Muscle layer of duodenum (tissue), 2 donors: ENCODE measurements around the gene ATF7.
"Not testable (repeated sequence)": the region's sequence is repeated elsewhere in the genome, so short reads cannot be mapped to it uniquely, and the experiment has no call there.

Experiments used
- H3K27ac ChIP-seq: one replicate; pipeline ENCODE4 v1.7.0; 2013; ENCODE audit warnings: mild to moderate bottlenecking, low read length
- H3K27me3 ChIP-seq: one replicate; pipeline ENCODE4 v1.7.0; 2013; ENCODE audit warnings: low read depth, mild to moderate bottlenecking, control low read depth, low read length
- H3K36me3 ChIP-seq, 2 donors: one replicate each; pipeline ENCODE4 v1.7.0; 2013; ENCODE audit warnings: low read length in 2 of 2, control low read depth in 1 of 2, mild to moderate bottlenecking in 1 of 2; ENCODE audit not compliant: insufficient read depth in 2 of 2, control insufficient read depth in 1 of 2
- H3K4me1 ChIP-seq, 2 donors: one replicate each; pipeline ENCODE4 v1.7.0; 2013; ENCODE audit warnings: low read length in 2 of 2, mild to moderate bottlenecking in 2 of 2, control low read depth in 1 of 2, moderate library complexity in 1 of 2; ENCODE audit not compliant: insufficient read depth in 2 of 2, control insufficient read depth in 1 of 2
- H3K4me3 ChIP-seq, 2 donors: one replicate each; pipeline ENCODE4 v1.7.0; 2013; ENCODE audit warnings: low read length in 2 of 2, low read depth in 1 of 2, mild to moderate bottlenecking in 1 of 2
- H3K9me3 ChIP-seq, 2 donors: one replicate each; pipeline ENCODE4 v1.7.0; 2013; ENCODE audit warnings: low read length in 2 of 2, control low read depth in 1 of 2, mild to moderate bottlenecking in 1 of 2; ENCODE audit not compliant: control insufficient read depth in 1 of 2
- donor health status: healthy.

The ATF7 gene

DNA sequence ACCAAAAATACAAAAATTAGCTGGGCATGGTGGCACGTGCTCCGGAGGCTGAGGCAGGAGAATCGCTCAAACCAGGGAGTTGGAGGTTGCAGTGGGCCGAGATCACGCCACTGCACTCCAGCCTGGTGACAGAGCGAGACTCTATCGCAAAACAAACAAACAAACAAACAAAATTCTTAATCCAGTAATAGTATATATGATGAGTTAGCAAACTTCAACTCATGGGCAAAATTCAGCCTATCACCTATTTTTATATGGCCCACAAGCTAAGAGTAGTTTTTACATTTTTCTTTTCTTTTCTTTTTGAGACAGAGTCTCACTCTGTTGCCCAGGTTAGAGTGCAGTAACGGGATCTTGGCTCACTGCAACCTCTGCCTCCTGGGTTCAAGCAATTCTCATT is 14.9 kb downstream of the ATF7 start:
- H3K27me3 ChIP-seq: no peaks in the 10 kb centered on the region
- peaks cover 0 to 15% of the 10 kb centered on the region in 2 donors for H3K4me1 ChIP-seq
- H3K27ac ChIP-seq: no peak overlapping the region
- no peaks in the 10 kb centered on the region for H3K9me3 ChIP-seq
- H3K36me3 ChIP-seq: peaks cover 5 to 6% of the 10 kb centered on the region in 2 donors
- no peak overlapping the region for H3K4me3 ChIP-seq

DNA sequence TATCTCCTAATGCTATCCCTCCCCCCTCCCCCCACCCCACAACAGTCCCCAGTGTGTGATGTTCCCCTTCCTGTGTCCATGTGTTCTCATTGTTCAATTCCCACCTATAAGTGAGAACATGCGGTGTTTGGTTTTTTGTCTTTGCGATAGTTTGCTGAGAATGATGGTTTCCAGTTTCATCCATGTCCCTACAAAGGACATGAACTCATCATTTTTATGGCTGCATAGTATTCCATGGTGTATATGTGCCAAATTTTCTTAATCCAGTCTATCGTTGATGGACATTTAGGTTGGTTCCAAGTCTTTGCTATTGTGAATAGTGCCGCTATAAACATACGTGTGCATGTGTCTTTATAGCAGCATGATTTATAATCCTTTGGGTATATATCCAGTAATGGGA is 19.5 kb downstream of the ATF7 start:
- H3K27ac ChIP-seq, H3K4me3 ChIP-seq, H3K27me3 ChIP-seq, H3K36me3 ChIP-seq, H3K9me3 ChIP-seq: not testable (repeated sequence)
- peaks cover 0 to 22% of the 10 kb centered on the region in 2 donors for H3K4me1 ChIP-seq

DNA sequence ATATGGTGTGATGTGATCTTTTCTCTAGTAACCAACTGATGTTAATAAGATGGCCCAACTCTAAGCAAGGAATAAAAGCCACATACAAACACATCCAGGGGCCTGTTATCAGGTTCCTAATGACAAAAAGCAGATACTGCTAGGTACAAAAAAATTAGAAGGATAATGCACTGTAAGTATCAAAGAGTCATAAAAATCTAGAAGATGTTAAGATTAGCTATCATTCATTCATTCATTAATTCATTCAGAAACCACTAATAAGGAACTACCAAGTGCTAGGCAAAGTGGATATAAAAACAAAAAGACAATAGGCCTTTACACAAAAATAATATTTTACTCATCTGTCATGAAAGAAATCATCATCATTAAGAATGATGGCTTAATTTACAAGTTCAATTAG is 21.6 kb downstream of the ATF7 start:
- no peaks in the 10 kb centered on the region for H3K27me3 ChIP-seq
- no peaks in the 10 kb centered on the region for H3K36me3 ChIP-seq
- no peaks in the 10 kb centered on the region for H3K9me3 ChIP-seq
- H3K4me1 ChIP-seq: peaks cover 0 to 33% of the 10 kb centered on the region in 2 donors
- no peak overlapping the region for H3K4me3 ChIP-seq
- H3K27ac ChIP-seq: no peak overlapping the region

DNA sequence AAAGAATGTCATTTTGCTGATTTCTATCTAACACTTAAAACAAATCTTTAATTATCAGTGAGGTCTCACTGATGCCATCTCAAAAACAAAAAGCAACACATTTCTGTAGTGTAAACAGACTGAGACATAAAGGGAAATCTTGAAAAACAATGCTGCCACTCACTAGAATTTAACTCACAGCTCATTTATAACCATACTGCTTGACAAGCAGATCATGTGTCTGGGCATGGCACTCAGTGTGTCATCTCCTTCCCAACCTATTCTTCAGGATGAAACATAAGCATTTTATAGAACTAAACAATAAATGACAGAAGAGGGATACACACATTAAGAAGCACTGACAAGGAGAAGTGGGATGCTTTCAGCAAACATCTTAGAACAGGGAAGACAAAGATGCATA is 22.4 kb downstream of the ATF7 start:
- Histone ChIP-seq H3K27ac (no peak overlapping the region), H3K9me3 (no peaks in the 10 kb centered on the region), H3K27me3 (no peaks in the 10 kb centered on the region), H3K4me3 (no peak overlapping the region), H3K4me1 (peaks cover 0 to 33% of the 10 kb centered on the region in 2 donors), H3K36me3 (no peaks in the 10 kb centered on the region)

DNA sequence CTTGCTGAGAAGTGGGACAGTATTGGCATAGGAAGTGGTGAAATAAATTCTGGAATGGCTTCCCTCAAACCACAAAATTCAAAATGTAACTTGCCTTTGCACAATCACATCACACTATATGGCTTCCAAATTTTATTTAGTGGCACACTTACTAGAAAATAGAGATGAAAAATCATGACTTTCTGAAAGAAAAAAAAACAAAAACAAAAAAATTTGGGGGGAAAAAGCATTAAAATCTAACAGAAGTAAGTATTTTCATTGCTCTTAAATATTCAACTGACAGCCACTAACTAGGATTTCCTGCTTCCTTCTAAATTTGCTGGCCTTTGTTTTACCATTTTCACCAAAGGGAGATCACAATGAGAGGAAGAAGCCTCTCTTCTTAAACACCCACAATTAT is 23.0 kb downstream of the ATF7 start:
- Histone ChIP-seq H3K36me3 (peaks cover 0 to 2% of the 10 kb centered on the region in 2 donors), H3K27ac (no peak overlapping the region), H3K27me3 (no peaks in the 10 kb centered on the region), H3K4me1 (peaks cover 3 to 33% of the 10 kb centered on the region in 2 donors), H3K4me3 (no peak overlapping the region), H3K9me3 (no peaks in the 10 kb centered on the region)

DNA sequence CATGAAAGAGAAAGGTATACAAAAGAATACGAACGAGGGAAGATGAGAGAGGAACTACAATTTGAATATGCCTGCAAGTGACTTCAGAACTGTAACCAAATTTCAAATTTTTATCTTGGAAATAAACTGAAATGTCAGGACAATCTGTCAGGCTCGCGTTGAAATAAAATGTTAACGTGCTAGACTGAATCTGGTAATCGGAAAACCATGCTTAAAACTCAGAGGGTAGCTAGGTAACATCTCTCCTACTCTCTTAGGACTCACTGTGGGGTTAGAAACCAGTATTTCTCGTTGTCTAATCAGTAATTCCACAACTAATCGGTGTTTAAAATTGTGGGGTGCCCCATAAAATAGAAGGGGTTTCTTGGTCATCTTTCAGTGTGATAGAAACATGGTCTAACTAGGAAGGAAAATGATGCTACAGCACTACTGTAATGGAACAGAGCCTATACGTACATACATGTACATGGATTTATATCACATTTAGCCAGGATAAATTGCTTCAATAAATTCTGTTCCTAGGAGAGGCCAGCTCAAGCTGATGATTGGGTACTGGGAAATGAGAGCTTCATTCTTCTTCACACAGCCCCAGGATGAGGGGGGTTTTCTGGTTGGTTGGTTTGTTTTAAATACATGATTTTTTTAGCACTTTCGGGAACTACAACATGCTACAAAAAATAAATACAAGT is 23.9 kb downstream of the ATF7 start:
- Histone ChIP-seq H3K4me1 (peaks cover 6 to 40% of the 10 kb centered on the region in 2 donors), H3K9me3 (no peaks in the 10 kb centered on the region), H3K27me3 (no peaks in the 10 kb centered on the region), H3K4me3 (peak overlapping the region in 1 of 2 donors; percentile 4), H3K27ac (no peak overlapping the region), H3K36me3 (peaks cover 0 to 5% of the 10 kb centered on the region in 2 donors)

DNA sequence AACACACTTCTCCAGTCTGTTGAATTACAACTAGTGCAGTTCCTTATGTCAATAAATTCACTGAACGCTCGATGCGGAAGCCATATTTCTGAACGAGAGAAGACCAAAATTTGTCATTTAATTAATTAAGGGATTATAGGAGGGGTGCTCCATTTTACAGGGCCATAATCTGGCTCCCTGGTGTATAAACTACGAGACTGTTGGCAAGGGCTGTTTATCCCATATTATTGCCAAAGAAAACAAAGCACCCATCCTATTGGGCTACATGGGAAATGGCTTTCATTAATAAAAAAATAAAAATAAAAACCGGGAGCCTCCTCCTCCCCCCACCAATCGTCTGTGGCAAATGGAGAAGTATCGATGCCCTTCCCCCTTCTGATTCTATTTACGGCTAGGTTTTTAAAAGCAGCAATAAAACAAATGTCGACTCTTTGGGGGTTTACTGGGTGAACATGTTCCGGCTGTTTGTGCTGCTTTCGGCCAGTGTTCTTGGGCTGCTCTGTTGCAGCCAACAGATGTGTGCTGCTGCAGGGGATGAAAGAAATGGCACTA is 24.8 kb downstream of the ATF7 start:
- Histone ChIP-seq H3K36me3 (peaks cover 0 to 5% of the 10 kb centered on the region in 2 donors), H3K4me1 (peaks cover 12 to 49% of the 10 kb centered on the region in 2 donors), H3K27ac (no peak overlapping the region), H3K4me3 (peak overlapping the region; percentile 4 to 32), H3K9me3 (no peaks in the 10 kb centered on the region), H3K27me3 (no peaks in the 10 kb centered on the region)

DNA sequence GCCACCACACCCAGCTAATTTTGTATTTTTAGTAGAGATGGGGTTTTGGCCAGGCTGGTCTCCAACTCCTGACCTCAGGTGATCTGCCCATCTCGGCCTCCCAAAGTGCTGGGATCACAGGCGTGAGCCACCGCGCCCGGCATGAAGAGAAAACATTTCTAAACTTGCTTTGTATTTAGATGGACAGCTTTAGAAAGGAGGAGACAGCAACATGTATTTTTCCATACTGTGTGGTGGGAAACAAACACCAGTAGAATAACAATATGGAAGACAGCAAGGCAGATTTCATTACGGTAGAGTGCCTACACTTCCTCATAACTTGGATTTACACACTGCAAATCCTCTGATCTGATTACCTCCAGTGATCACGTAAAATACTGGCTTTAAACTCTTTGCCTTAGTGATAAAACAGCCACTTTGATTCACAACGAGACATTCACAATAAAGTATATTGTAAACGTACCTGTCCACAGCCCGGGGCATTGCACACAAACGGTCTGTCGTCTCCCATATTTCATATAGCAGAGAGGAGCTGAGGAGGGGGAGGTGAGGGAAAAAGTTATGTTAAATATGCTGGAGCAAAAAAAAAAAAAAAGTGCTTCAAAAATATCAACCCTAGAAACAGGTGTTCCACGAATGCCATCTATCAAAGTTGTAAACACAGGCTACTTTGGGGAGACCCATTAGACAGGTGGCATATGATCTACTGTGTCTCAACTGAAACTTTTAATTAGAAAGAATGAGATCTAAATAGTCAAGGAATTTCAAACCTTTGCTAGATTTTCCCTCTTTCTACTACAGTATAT is 25.5 kb downstream of the ATF7 start:
- Histone ChIP-seq H3K4me3 (peak overlapping the region in 1 of 2 donors; percentile 32), H3K27me3 (no peaks in the 10 kb centered on the region), H3K9me3 (no peaks in the 10 kb centered on the region), H3K36me3 (peaks cover 0 to 5% of the 10 kb centered on the region in 2 donors), H3K4me1 (peaks cover 15 to 51% of the 10 kb centered on the region in 2 donors), H3K27ac (no peak overlapping the region)

DNA sequence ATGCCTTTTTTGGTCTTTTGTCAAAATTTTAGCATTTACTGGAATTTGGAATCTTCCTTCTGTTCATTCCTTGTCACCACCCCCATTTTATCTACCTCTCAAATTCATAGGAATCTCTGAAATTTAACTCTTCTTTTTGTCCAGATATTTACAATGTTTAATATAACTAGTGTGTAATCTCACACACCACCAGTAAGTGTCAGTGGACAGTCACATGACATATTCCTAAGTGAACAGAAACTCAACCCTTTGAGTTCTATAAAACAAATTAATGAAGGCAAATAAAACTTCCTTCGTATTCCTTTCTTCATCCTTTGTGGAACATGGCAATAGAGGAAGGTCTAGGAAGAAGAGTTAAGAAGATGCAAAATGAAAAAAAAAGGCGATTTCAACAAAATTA is 26.6 kb downstream of the ATF7 start:
- peaks cover 19 to 60% of the 10 kb centered on the region in 2 donors for H3K4me1 ChIP-seq
- H3K4me3 ChIP-seq: no peak overlapping the region
- no peaks in the 10 kb centered on the region for H3K9me3 ChIP-seq
- peaks cover 0 to 5% of the 10 kb centered on the region in 2 donors for H3K36me3 ChIP-seq
- H3K27me3 ChIP-seq: no peaks in the 10 kb centered on the region
- H3K27ac ChIP-seq: no peak overlapping the region

DNA sequence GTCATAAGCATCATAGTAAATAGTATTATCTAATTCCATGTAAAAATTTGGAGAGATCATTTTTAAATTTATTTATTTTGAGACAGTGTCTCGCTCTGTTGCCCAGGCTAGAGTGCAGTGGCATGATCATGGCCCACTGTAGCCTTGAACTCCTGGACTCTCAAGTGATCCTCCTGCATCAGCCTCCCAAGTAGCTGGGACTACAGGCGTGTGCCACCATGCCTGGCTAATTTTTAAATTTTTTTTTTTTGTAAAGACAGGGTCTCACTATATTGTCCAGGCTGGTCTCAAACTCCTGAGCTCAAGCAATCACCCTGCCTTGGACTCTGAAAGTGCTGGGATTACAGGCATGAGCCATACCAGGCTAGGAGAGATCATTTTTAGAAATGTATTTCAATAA is 27.2 kb downstream of the ATF7 start:
- H3K4me3 ChIP-seq, H3K27me3 ChIP-seq, H3K36me3 ChIP-seq, H3K9me3 ChIP-seq, H3K27ac ChIP-seq: not testable (repeated sequence)
- H3K4me1 ChIP-seq: peaks cover 19 to 64% of the 10 kb centered on the region in 2 donors

DNA sequence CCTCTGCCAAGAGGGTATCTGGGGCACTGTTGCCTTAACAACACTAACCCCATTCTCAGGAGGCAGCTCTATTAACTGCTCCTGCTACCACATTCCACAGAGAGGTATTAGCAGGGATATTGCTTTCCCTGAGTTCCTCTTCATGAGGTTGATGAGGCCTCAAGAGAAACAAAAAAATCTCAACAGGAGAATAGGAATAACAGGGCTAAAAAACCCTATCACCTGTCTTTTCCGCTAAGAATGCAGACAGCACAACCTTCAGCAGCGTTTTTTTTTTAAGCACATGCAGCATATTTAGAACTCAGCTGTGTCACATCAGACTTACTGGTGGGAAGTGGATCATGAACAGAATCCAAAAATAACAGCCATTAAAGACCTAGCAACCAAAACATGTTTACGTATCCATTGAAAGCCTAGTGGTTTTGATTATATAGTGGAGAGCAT is 29.2 kb downstream of the ATF7 start:
- peaks cover 24 to 58% of the 10 kb centered on the region in 2 donors for H3K4me1 ChIP-seq
- H3K9me3 ChIP-seq: no peaks in the 10 kb centered on the region
- no peaks in the 10 kb centered on the region for H3K27me3 ChIP-seq
- H3K27ac ChIP-seq: peak overlapping the region; percentile 44
- peaks cover 0 to 5% of the 10 kb centered on the region in 2 donors for H3K36me3 ChIP-seq
- no peak overlapping the region for H3K4me3 ChIP-seq
